Thymus (tissue), 11 donors: Measurements from ENCODE around the gene RAPGEF1. TPM values are rescaled to one million over a fixed set of nuclear protein-coding genes. Genes with fewer than 3 reads are reported as not detected.

Source experiments
- DNase-seq, 9 donors: peaks; one replicate each; pipeline ENCODE4 v3.0.0-alpha.2; 2013; ENCODE audit warnings: low spot score in 9 of 9, low read depth in 6 of 9, missing footprints in 1 of 9
- H3K27ac ChIP-seq, 2 donors: one replicate each; pipeline ENCODE4 v1.5.1; 2013; ENCODE audit warnings: control low read depth in 1 of 2, low read depth in 1 of 2, low read length in 1 of 2, mild to moderate bottlenecking in 1 of 2, moderate library complexity in 1 of 2
- H3K27me3 ChIP-seq, 2 donors: one replicate each; pipeline ENCODE4 v1.5.1; 2013; ENCODE audit warnings: low read length in 1 of 2; ENCODE audit not compliant: control insufficient read depth in 2 of 2, insufficient read depth in 1 of 2
- H3K36me3 ChIP-seq, 2 donors: one replicate each; pipeline ENCODE4 v1.5.1; 2013; ENCODE audit warnings: low read length in 1 of 2, mild to moderate bottlenecking in 1 of 2, moderate library complexity in 1 of 2; ENCODE audit not compliant: control insufficient read depth in 2 of 2, insufficient read depth in 2 of 2
- H3K4me1 ChIP-seq, 2 donors: one replicate each; pipeline ENCODE4 v1.5.1; 2013; ENCODE audit warnings: low read length in 2 of 2; ENCODE audit not compliant: control insufficient read depth in 2 of 2, insufficient read depth in 2 of 2
- H3K4me3 ChIP-seq, 2 donors: one replicate each; pipeline ENCODE4 v1.5.1; 2013; ENCODE audit warnings: low read length in 2 of 2, control low read depth in 1 of 2, mild to moderate bottlenecking in 1 of 2
- H3K9me3 ChIP-seq, 2 donors: one replicate each; pipeline ENCODE4 v1.5.1; 2013; ENCODE audit warnings: low read length in 1 of 2, mild to moderate bottlenecking in 1 of 2; ENCODE audit not compliant: control insufficient read depth in 2 of 2, insufficient read depth in 1 of 2
- WGBS: extraction: QIAGEN DNeasy Blood & Tissue Kit; methylation state at CpG from one replicate; pipeline ENCODE4 v1.1.7; 2013; 5-methylcytosine and 5-hydroxymethylcytosine counted together
- polyA plus RNA-seq: library from polyadenylated mRNA; stranded (reverse); fragments of 200-250 nt; gene quantifications from one replicate; pipeline ENCODE4 v1.2.3, GENCODE V29; 2013
- total RNA-seq: library from RNA; stranded (reverse); fragments of 120-200 nt; gene quantifications from one replicate; pipeline ENCODE4 v1.2.4, GENCODE V29; 2013
- donor health status: healthy.

The RAPGEF1 gene
- total and polyA plus RNA-seq, 2 donors, result 21.6 to 25.9 TPM

DNA sequence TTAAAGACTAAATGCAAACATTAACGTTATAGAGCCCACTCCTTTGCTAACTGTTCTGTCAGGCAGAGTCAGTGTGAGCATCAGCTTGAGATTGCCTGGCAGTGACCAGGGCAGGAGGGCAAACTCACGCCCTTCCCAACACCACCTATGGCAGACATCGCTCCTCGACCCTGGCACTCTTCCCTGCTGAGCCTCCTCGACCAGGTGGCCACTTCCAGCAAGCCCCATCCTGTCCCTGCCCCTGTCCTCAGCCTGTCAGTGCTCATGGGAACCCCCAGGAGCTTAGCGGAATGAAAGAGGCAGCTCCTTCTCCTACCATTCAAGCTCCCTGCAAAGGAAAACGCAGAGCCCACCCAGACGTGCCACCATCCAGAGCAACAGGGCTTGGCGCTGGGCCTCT lies 152.5 kb downstream of the RAPGEF1 start:
- H3K27ac ChIP-seq, result no peak overlapping the region
- no peaks in the 10 kb centered on the region for H3K9me3 ChIP-seq
- H3K4me3 ChIP-seq, result no peak overlapping the region
- 95% methylated on average over 9 of the region's 9 CpGs for WGBS
- no peaks in the 10 kb centered on the region for H3K27me3 ChIP-seq
- H3K4me1 ChIP-seq, result peaks cover 15 to 40% of the 10 kb centered on the region in 2 donors
- DNase-seq, result no peak
- H3K36me3 ChIP-seq, result peaks cover 55 to 66% of the 10 kb centered on the region in 2 donors

DNA sequence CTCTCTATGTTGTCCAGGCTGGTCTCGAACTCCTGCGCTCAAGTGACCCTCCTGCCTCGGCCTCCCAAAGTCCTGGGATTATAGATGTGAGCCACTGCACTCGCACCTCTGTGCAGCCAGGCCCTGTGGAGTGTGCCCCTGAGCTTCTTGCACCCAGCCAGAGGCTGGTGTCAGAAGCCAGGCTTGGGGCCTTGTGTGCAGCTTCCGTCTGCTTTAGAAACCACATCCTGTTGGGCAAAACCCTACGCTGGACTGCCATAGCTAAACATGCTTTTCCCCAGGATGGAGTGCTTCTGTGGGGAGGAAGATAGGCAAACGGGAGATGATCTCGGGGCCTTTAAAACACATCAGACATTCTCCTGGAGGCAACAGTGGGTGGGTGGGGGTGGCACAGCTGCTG lies 154.5 kb downstream of the RAPGEF1 start:
- peaks cover 15 to 29% of the 10 kb centered on the region in 2 donors for H3K4me1 ChIP-seq
- H3K9me3 ChIP-seq, result no peaks in the 10 kb centered on the region
- H3K36me3 ChIP-seq, result peaks cover 61 to 67% of the 10 kb centered on the region in 2 donors
- DNase-seq, result peak in 7 of 9 donors; percentile 34 to 80 (median 50)
- WGBS, result 18% methylated on average over 8 of the region's 8 CpGs
- no peak overlapping the region for H3K4me3 ChIP-seq
- H3K27me3 ChIP-seq, result no peaks in the 10 kb centered on the region
- peak overlapping the region; percentile 32 to 69 for H3K27ac ChIP-seq

DNA sequence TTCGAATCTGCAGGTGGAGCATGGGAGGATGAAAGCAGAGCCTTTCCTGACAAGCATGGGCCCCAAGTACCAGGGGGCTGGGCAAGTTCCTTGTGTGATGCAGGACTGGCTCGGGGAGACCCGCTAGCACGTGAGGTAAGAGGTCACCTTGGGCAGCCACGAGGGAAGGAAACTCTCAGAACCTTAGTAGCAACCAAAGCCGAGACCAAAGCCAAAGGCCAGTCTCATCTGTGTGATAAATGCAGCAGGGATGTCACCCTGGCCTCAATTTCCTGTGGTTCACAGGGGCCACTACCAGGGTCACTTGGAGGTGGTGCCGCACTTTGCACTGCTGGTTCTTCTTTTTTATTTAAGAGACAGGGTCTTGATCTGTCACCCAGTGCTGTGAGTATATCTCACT lies 155.0 kb downstream of the RAPGEF1 start:
- Histone ChIP-seq H3K27ac (peak overlapping the region; percentile 32 to 69), H3K27me3 (no peaks in the 10 kb centered on the region), H3K4me3 (no peak overlapping the region), H3K36me3 (peaks cover 61 to 69% of the 10 kb centered on the region in 2 donors), H3K4me1 (peaks cover 15 to 25% of the 10 kb centered on the region in 2 donors), H3K9me3 (no peaks in the 10 kb centered on the region)
- WGBS, result 85% methylated on average over 7 of the region's 7 CpGs
- peak in 1 of 9 donors; percentile 12 for DNase-seq

GRCh38 chr9:131583836-131584555 lies 155.9 kb downstream of the RAPGEF1 start:
- H3K27me3 ChIP-seq, result no peaks in the 10 kb centered on the region
- H3K36me3 ChIP-seq, result peaks cover 61 to 69% of the 10 kb centered on the region in 2 donors
- no peak for DNase-seq
- peaks cover 20 to 34% of the 10 kb centered on the region in 2 donors for H3K4me1 ChIP-seq
- no peak overlapping the region for H3K27ac ChIP-seq
- H3K9me3 ChIP-seq, result no peaks in the 10 kb centered on the region
- WGBS, result 94% methylated on average over 27 of the region's 27 CpGs
- no peak overlapping the region for H3K4me3 ChIP-seq

GRCh38 chr9:131583337-131583645 lies 156.6 kb downstream of the RAPGEF1 start:
- peaks cover 57 to 64% of the 10 kb centered on the region in 2 donors for H3K36me3 ChIP-seq
- H3K4me1 ChIP-seq, result peaks cover 24 to 41% of the 10 kb centered on the region in 2 donors
- H3K27me3 ChIP-seq, result no peaks in the 10 kb centered on the region
- WGBS, result 97% methylated on average over 5 of the region's 5 CpGs
- H3K27ac ChIP-seq, result no peak overlapping the region
- no peaks in the 10 kb centered on the region for H3K9me3 ChIP-seq
- DNase-seq, result no peak
- H3K4me3 ChIP-seq, result no peak overlapping the region

GRCh38 chr9:131582466-131583336 lies 157.2 kb downstream of the RAPGEF1 start:
- H3K4me1 ChIP-seq, result peaks cover 26 to 47% of the 10 kb centered on the region in 2 donors
- H3K27ac ChIP-seq, result no peak overlapping the region
- no peaks in the 10 kb centered on the region for H3K9me3 ChIP-seq
- H3K27me3 ChIP-seq, result no peaks in the 10 kb centered on the region
- WGBS, result 96% methylated on average over 27 of the region's 27 CpGs
- H3K4me3 ChIP-seq, result no peak overlapping the region
- DNase-seq, result no peak
- H3K36me3 ChIP-seq, result peaks cover 51 to 66% of the 10 kb centered on the region in 2 donors

GRCh38 chr9:131582056-131582455 lies 157.8 kb downstream of the RAPGEF1 start:
- H3K4me1 ChIP-seq, result peaks cover 26 to 53% of the 10 kb centered on the region in 2 donors
- no peak overlapping the region for H3K4me3 ChIP-seq
- H3K9me3 ChIP-seq, result no peaks in the 10 kb centered on the region
- WGBS, result 98% methylated on average over 10 of the region's 10 CpGs
- DNase-seq, result no peak
- no peaks in the 10 kb centered on the region for H3K27me3 ChIP-seq
- peaks cover 48 to 65% of the 10 kb centered on the region in 2 donors for H3K36me3 ChIP-seq
- no peak overlapping the region for H3K27ac ChIP-seq

DNA sequence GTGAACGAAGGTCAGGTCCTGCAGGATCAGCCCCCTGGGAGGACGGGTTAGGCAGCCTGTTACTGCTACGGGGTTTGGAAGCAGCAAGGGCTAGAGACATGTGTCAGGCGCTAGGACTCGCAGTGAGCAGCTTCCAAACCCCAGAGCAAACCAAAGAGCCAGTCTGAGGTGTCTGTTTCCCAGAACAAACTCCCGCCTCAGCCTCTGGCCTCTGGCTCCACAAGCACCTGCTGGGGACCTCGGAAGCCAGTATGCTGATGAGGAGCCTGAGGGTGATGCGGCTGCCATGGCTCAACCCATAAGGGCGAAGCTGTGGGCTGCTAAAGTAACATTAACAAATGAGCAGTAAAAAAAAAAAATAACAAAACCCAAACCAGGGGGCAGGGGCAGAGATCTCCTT lies 159.5 kb downstream of the RAPGEF1 start:
- DNase-seq, result no peak
- Histone ChIP-seq H3K27me3 (no peaks in the 10 kb centered on the region), H3K27ac (no peak overlapping the region), H3K4me3 (no peak overlapping the region), H3K36me3 (peaks cover 61 to 78% of the 10 kb centered on the region in 2 donors), H3K9me3 (no peaks in the 10 kb centered on the region), H3K4me1 (peaks cover 23 to 48% of the 10 kb centered on the region in 2 donors)
- WGBS, result 98% methylated on average over 9 of the region's 9 CpGs

DNA sequence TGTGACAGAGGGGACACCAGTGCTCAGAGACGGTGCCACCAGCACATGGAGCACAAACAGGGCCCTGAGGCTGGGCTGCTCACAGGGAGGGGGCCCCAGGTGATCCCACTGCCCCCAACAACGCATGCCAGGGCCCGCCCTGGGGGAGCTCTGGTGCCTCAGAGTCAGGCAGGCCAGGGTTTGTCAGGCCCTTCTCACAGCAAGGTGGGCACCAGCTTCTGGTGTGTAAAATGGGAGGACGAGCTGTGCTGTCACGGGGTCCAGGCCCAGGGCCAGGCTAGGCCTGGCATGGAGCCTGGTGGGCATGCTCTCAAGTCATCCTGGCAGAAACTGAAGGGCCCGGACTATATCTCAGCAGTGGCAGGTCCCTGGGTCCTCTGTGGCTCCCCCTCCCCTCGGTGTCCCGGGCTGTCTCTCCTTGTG lies 160.1 kb downstream of the RAPGEF1 start:
- no peak for DNase-seq
- H3K27ac ChIP-seq, result no peak overlapping the region
- H3K4me1 ChIP-seq, result peaks cover 18 to 42% of the 10 kb centered on the region in 2 donors
- 94% methylated on average over 8 of the region's 8 CpGs for WGBS
- no peaks in the 10 kb centered on the region for H3K9me3 ChIP-seq
- H3K27me3 ChIP-seq, result no peaks in the 10 kb centered on the region
- H3K4me3 ChIP-seq, result no peak overlapping the region
- H3K36me3 ChIP-seq, result peaks cover 61 to 77% of the 10 kb centered on the region in 2 donors
